HUES48 (cell line): ENCODE results near the gene ZFAND3.

Experiments
- H3K27ac ChIP-seq: one replicate; pipeline ENCODE4 v1.7.0; 2013; ENCODE audit warnings: low read depth, low read length, inconsistent platforms
- H3K27me3 ChIP-seq: 2 replicates; pipeline ENCODE4 v1.6.1; 2013; ENCODE audit warnings: mild to moderate bottlenecking, low read length; ENCODE audit not compliant: control insufficient read depth, insufficient read depth
- H3K36me3 ChIP-seq: 2 replicates; pipeline ENCODE4 v1.6.1; 2013; ENCODE audit warnings: low read length; ENCODE audit not compliant: control insufficient read depth, insufficient read depth
- H3K4me1 ChIP-seq: 2 replicates; pipeline ENCODE4 v1.6.1; 2013; ENCODE audit warnings: mild to moderate bottlenecking, low read length; ENCODE audit not compliant: control insufficient read depth, insufficient read depth
- H3K4me3 ChIP-seq: 2 replicates; pipeline ENCODE4 v1.5.1; 2013; ENCODE audit warnings: mild to moderate bottlenecking, low read depth, low read length
- H3K9ac ChIP-seq: 2 replicates; pipeline ENCODE4 v1.6.1; 2013; ENCODE audit warnings: mild to moderate bottlenecking, low read depth, low read length, moderate library complexity
- H3K9me3 ChIP-seq: 2 replicates; pipeline ENCODE4 v1.6.1; 2013; ENCODE audit warnings: low read length; ENCODE audit not compliant: control insufficient read depth, insufficient read depth

Gene ZFAND3

GRCh38 chr6:37850728-37851285 is 31.3 kb downstream of the ZFAND3 start:
- H3K4me1 ChIP-seq = no peaks in the 10 kb centered on the region
- H3K36me3 ChIP-seq = no peaks in the 10 kb centered on the region
- no peaks in the 10 kb centered on the region for H3K27me3 ChIP-seq
- no peaks in the 10 kb centered on the region for H3K9me3 ChIP-seq
- H3K9ac ChIP-seq = no peak overlapping the region
- no peak overlapping the region for H3K4me3 ChIP-seq
- no peak overlapping the region for H3K27ac ChIP-seq

- Histone ChIP-seq H3K27ac (no peak overlapping the region), H3K27me3 (no peaks in the 10 kb centered on the region), H3K4me1 (no peaks in the 10 kb centered on the region), H3K9me3 (no peaks in the 10 kb centered on the region), H3K36me3 (no peaks in the 10 kb centered on the region), H3K9ac (no peak overlapping the region), H3K4me3 (no peak overlapping the region)
These were observed 32.5 kb downstream of the ZFAND3 start for GRCh38 chr6:37851997-37852524.

GRCh38 chr6:37856285-37856684 is 36.8 kb downstream of the ZFAND3 start:
- no peaks in the 10 kb centered on the region for H3K4me1 ChIP-seq

GRCh38 chr6:37858363-37858762 is 38.8 kb downstream of the ZFAND3 start:
- H3K36me3 ChIP-seq = peaks cover 3% of the 10 kb centered on the region; the same call in 1 of the 2 replicates
- no peaks in the 10 kb centered on the region for H3K27me3 ChIP-seq
- no peak overlapping the region for H3K4me3 ChIP-seq
- no peak overlapping the region for H3K27ac ChIP-seq
- no peak overlapping the region for H3K9ac ChIP-seq
- H3K9me3 ChIP-seq = no peaks in the 10 kb centered on the region
- no peaks in the 10 kb centered on the region for H3K4me1 ChIP-seq

More at GRCh38 chr6:37856285-37856684, 36.8 kb downstream of the ZFAND3 start:
- Histone ChIP-seq H3K9me3 (no peaks in the 10 kb centered on the region), H3K27me3 (no peaks in the 10 kb centered on the region), H3K36me3 (no peaks in the 10 kb centered on the region), H3K4me3 (no peak overlapping the region), H3K9ac (no peak overlapping the region), H3K27ac (no peak overlapping the region)

- Histone ChIP-seq H3K27ac (no peak overlapping the region), H3K9me3 (no peaks in the 10 kb centered on the region), H3K27me3 (no peaks in the 10 kb centered on the region), H3K36me3 (peaks cover 3% of the 10 kb centered on the region; the same call in 1 of the 2 replicates), H3K4me1 (no peaks in the 10 kb centered on the region), H3K4me3 (no peak overlapping the region), H3K9ac (no peak overlapping the region)
These were observed 40.8 kb downstream of the ZFAND3 start for GRCh38 chr6:37860226-37860839.

GRCh38 chr6:37861452-37861851 is 41.9 kb downstream of the ZFAND3 start:
- Histone ChIP-seq H3K9me3 (no peaks in the 10 kb centered on the region), H3K4me1 (peaks cover 5% of the 10 kb centered on the region), H3K9ac (no peak overlapping the region), H3K4me3 (no peak overlapping the region), H3K27me3 (no peaks in the 10 kb centered on the region), H3K36me3 (peaks cover 3% of the 10 kb centered on the region; the same call in 1 of the 2 replicates), H3K27ac (no peak overlapping the region)

- Histone ChIP-seq H3K9ac (no peak overlapping the region), H3K4me3 (no peak overlapping the region), H3K36me3 (peaks cover 3% of the 10 kb centered on the region; the same call in 1 of the 2 replicates), H3K9me3 (no peaks in the 10 kb centered on the region), H3K27me3 (no peaks in the 10 kb centered on the region), H3K27ac (no peak overlapping the region), H3K4me1 (peaks cover 15% of the 10 kb centered on the region)
These were observed 42.9 kb downstream of the ZFAND3 start for GRCh38 chr6:37862430-37862829.

GRCh38 chr6:37862992-37863391 is 43.5 kb downstream of the ZFAND3 start:
- Histone ChIP-seq H3K9me3 (no peaks in the 10 kb centered on the region), H3K27me3 (no peaks in the 10 kb centered on the region), H3K4me1 (peaks cover 19% of the 10 kb centered on the region), H3K9ac (no peak overlapping the region), H3K36me3 (peaks cover 3% of the 10 kb centered on the region; the same call in 1 of the 2 replicates), H3K27ac (no peak overlapping the region), H3K4me3 (no peak overlapping the region)

GRCh38 chr6:37864250-37864649 is 44.7 kb downstream of the ZFAND3 start:
- H3K36me3 ChIP-seq = peaks cover 3% of the 10 kb centered on the region; the same call in 1 of the 2 replicates
- H3K9me3 ChIP-seq = no peaks in the 10 kb centered on the region
- no peak overlapping the region for H3K27ac ChIP-seq
- H3K9ac ChIP-seq = no peak overlapping the region
- no peak overlapping the region for H3K4me3 ChIP-seq
- no peaks in the 10 kb centered on the region for H3K27me3 ChIP-seq
- H3K4me1 ChIP-seq = peaks cover 28% of the 10 kb centered on the region

GRCh38 chr6:37865504-37865903 is 46.0 kb downstream of the ZFAND3 start:
- H3K36me3 ChIP-seq = peaks cover 3% of the 10 kb centered on the region; the same call in 1 of the 2 replicates
- H3K4me3 ChIP-seq = no peak overlapping the region
- no peaks in the 10 kb centered on the region for H3K9me3 ChIP-seq
- no peak overlapping the region for H3K27ac ChIP-seq
- H3K27me3 ChIP-seq = no peaks in the 10 kb centered on the region
- H3K4me1 ChIP-seq = peaks cover 28% of the 10 kb centered on the region
- H3K9ac ChIP-seq = no peak overlapping the region
